KMS-11 (cell line): Measurements from ENCODE around the gene EIF4B.

Experiments
- H2AFZ ChIP-seq: fragments of 200-600 bp; sonication (generic); 2 replicates; pipeline ENCODE4 v1.6.1; 2016; ENCODE audit warnings: antibody characterized with exemption, mixed run types, low read depth
- H3K27ac ChIP-seq: fragments of 200-600 bp; sonication (generic); 2 replicates; pipeline ENCODE4 v1.6.1; 2016; ENCODE audit warnings: mild to moderate bottlenecking, mixed run types
- H3K27me3 ChIP-seq: fragments of 200-600 bp; sonication (generic); 2 replicates; pipeline ENCODE4 v1.6.1; 2017; ENCODE audit warnings: mild to moderate bottlenecking, low read depth, mixed run types, moderate library complexity; ENCODE audit not compliant: insufficient read depth
- H3K36me3 ChIP-seq: fragments of 200-600 bp; sonication (generic); 2 replicates; pipeline ENCODE4 v1.6.1; 2017; ENCODE audit warnings: mild to moderate bottlenecking, mixed run types; ENCODE audit not compliant: insufficient read depth
- H3K4me1 ChIP-seq: fragments of 200-600 bp; sonication (generic); 2 replicates; pipeline ENCODE4 v1.6.1; 2016; ENCODE audit warnings: mild to moderate bottlenecking, low read depth, mixed run types; ENCODE audit not compliant: poor library complexity, severe bottlenecking
- H3K4me2 ChIP-seq: fragments of 200-600 bp; sonication (generic); 2 replicates; pipeline ENCODE4 v1.7.0; 2016; ENCODE audit warnings: mild to moderate bottlenecking, mixed run types
- H3K4me3 ChIP-seq: fragments of 200-600 bp; sonication (generic); IDR thresholded peaks from 2 replicates; pipeline ENCODE4 v1.6.1; 2017; ENCODE audit warnings: low read depth, low read length, mixed read lengths; ENCODE audit not compliant: insufficient read depth
- H3K79me2 ChIP-seq: fragments of 200-600 bp; sonication (generic); 2 replicates; pipeline ENCODE4 v1.6.1; 2016; ENCODE audit warnings: low read depth, mixed run types; ENCODE audit not compliant: insufficient read depth
- H3K9ac ChIP-seq: fragments of 200-600 bp; sonication (generic); 2 replicates; pipeline ENCODE4 v1.6.1; 2016; ENCODE audit warnings: mild to moderate bottlenecking, mixed run types
- H4K20me1 ChIP-seq: fragments of 200-600 bp; sonication (generic); 2 replicates; pipeline ENCODE4 v1.6.1; 2016; ENCODE audit warnings: mild to moderate bottlenecking, mixed run types; ENCODE audit not compliant: insufficient read depth
- CTCF ChIP-seq: fragments of 200-600 bp; sonication (generic); conservative IDR thresholded peaks from 2 replicates; pipeline ENCODE4 v1.6.1; 2017; ENCODE audit warnings: low read depth, mild to moderate bottlenecking, antibody characterized with exemption, low read length, moderate library complexity, mixed read lengths

The EIF4B gene

GRCh38 chr12:53070877-53071492 is 64.7 kb downstream of the EIF4B start:
- H3K79me2 ChIP-seq, result 0 out of 2 replicates have a peak, but pooled peaks cover 3% of the 10 kb centered on the region
- no peak for TF ChIP-seq CTCF
- H3K4me3 ChIP-seq, result no peak overlapping the region
- no peak overlapping the region for H3K27ac ChIP-seq
- H4K20me1 ChIP-seq, result no peaks in the 10 kb centered on the region
- H3K36me3 ChIP-seq, result no peaks in the 10 kb centered on the region; the same call in 1 of the 2 replicates
- H3K27me3 ChIP-seq, result no peaks in the 10 kb centered on the region
- no peak overlapping the region for H3K4me2 ChIP-seq
- no peaks in the 10 kb centered on the region for H3K4me1 ChIP-seq
- no peak overlapping the region for H3K9ac ChIP-seq
- no peak overlapping the region for H2AFZ ChIP-seq

GRCh38 chr12:53071591-53072551 is 65.6 kb downstream of the EIF4B start:
- no peaks in the 10 kb centered on the region for H4K20me1 ChIP-seq
- H3K79me2 ChIP-seq, result 0 out of 2 replicates have a peak, but pooled peaks cover 3% of the 10 kb centered on the region
- no peaks in the 10 kb centered on the region for H3K4me1 ChIP-seq
- H3K4me2 ChIP-seq, result no peak overlapping the region
- H3K27ac ChIP-seq, result no peak overlapping the region
- no peak overlapping the region for H3K4me3 ChIP-seq
- no peaks in the 10 kb centered on the region for H3K27me3 ChIP-seq
- H3K9ac ChIP-seq, result no peak overlapping the region
- TF ChIP-seq CTCF, result no peak
- no peak overlapping the region for H2AFZ ChIP-seq
- peaks cover 7% of the 10 kb centered on the region; the same call in 1 of the 2 replicates for H3K36me3 ChIP-seq

GRCh38 chr12:53073881-53074280 is 67.6 kb downstream of the EIF4B start:
- TF ChIP-seq CTCF, result no peak
- peaks cover 7% of the 10 kb centered on the region; the same call in 1 of the 2 replicates for H3K36me3 ChIP-seq
- H3K4me2 ChIP-seq, result no peak overlapping the region
- peaks cover 9% of the 10 kb centered on the region; the same call in 1 of the 2 replicates for H3K79me2 ChIP-seq
- H3K4me3 ChIP-seq, result no peak overlapping the region
- no peak overlapping the region for H3K27ac ChIP-seq
- peaks cover 9% of the 10 kb centered on the region for H3K4me1 ChIP-seq
- H2AFZ ChIP-seq, result no peak overlapping the region
- no peak overlapping the region for H3K9ac ChIP-seq
- H3K27me3 ChIP-seq, result no peaks in the 10 kb centered on the region
- no peaks in the 10 kb centered on the region for H4K20me1 ChIP-seq

GRCh38 chr12:53074283-53074998 is 68.2 kb downstream of the EIF4B start:
- Histone ChIP-seq H3K27me3 (no peaks in the 10 kb centered on the region), H3K4me3 (no peak overlapping the region), H3K36me3 (peaks cover 7% of the 10 kb centered on the region; the same call in 1 of the 2 replicates), H3K4me2 (no peak overlapping the region), H4K20me1 (no peaks in the 10 kb centered on the region), H3K79me2 (peaks cover 9% of the 10 kb centered on the region; the same call in 1 of the 2 replicates), H3K9ac (no peak overlapping the region), H2AFZ (no peak overlapping the region), H3K4me1 (peaks cover 9% of the 10 kb centered on the region), H3K27ac (no peak overlapping the region)
- TF ChIP-seq CTCF, result no peak
